NCI-H774 (cell line): ENCODE measurements around the gene SPOPL.

Source experiments
- DNase-seq: peaks from one replicate; lab custom pipeline; 2025; lab: John Stamatoyannopoulos, UW

Gene SPOPL

DNA sequence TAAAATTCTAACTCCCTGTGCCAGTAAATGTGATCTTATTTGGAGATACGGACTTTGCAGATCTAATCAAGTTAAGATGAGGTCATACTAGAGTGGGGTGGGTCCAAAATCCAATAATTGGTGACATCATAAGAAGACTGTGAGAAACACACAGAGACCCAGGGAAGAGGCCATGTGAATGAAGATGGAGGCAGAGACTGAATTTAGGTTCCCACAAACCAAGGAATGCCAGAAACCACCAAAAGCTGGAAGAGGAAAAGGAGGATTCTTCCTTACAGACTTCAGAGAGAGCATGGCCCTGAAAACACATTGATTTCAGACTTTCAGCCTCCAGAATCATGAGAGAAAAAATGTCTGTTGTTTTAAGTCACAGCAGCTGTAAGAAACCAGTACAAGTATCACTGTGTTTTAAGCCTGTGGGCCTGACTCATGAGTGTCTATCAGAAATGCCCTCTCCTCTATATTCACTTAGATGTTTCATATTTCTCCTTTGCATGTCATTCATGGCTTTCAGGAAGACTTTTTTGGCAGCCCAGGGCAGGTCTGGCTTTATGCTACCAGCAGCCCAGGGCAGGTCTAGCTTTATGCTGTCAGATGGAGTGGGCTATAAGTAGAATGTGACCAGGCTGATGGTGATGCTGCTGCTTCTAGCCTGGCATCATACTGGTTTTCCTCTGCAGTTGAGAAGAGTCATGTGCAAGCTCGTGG lies 100.0 kb downstream of the SPOPL start:
- DNase-seq = no peak

DNA sequence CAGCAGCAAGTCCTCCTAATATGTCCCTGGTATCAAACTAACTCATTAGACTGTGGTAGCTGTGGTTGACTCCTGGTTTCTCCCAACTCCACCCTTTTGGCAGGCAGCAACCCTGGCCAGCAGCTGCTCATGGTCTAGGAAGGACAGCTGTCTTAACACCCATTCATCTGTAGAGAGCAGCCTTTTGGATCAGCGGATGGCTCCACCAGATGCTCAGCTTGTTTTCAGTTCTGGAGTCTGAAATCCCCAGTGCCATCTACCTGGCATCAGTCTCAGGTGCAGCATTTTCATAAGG lies 100.5 kb downstream of the SPOPL start:
- DNase-seq = no peak

DNA sequence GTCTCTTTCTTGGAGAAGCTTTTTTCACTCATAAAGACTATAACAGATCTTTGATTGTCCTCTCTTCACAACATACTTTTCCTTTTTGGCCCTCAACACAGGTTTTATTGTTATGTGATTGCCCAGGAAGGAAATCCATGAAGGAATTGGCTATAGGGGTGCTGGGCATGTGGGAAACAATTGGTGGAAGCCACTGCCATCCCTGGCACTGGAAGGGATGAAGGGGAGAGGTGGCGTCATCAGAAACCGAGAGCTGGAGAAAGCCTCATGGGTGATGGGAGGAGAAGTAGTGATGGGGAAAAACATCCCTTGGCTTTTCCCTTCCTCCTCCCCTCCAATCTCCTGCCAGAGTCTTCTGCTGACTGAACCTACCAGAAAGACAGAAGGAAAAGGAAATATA lies 106.2 kb downstream of the SPOPL start:
- no peak for DNase-seq

DNA sequence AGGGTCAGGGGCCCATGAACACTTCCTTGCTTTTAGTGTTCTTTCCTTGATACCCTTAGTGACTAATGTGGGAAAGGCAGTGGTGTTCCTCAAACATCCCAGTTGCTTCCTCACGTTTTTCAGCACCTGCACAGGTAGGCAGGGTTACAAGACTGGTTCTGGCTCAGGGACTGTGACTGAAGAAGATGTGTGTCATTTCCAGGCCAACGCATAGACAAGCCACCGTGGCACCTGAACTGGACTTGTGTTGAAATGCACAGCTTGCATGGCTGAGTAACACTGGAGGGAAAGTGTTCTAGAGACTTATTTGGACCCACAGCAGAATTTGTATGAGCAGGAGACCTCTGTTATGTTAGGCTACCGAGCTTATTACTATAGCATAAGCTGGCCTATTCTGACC lies 107.9 kb downstream of the SPOPL start:
- no peak for DNase-seq

DNA sequence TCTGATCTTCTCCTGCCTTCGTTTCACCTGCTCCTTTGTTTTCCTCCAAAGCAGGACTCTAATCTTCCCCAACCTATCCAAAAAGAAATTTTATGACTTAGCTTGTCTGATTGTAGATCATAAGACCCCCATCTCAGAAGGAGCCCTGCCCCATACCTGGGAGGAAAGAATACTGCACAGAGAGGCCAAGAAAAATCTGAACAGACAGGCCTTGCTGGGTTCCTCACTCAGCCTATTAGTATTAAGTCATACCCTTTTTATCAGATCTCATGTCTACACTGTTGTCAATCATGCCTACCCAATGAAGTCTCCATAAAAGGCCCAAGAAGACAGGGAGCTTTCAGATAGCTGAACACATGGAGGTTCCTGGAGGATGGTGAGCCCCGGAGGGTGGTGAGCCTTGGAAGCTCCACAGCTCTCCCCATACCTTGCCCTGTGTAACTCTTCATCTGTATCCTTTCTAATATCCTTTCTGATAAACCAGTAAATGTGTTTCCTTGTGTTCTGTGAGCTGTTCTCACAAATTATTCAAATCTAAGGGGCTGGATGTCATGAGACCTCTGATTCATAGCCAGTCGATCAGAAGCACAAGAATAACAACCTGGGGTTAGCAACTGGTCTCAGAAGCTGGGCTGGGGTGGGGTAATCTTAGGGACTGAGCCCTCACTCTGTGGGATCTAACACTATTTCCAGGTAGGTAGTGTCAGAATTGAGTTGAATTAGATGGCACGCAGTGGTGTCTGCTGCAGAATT lies 108.8 kb downstream of the SPOPL start:
- no peak for DNase-seq

DNA sequence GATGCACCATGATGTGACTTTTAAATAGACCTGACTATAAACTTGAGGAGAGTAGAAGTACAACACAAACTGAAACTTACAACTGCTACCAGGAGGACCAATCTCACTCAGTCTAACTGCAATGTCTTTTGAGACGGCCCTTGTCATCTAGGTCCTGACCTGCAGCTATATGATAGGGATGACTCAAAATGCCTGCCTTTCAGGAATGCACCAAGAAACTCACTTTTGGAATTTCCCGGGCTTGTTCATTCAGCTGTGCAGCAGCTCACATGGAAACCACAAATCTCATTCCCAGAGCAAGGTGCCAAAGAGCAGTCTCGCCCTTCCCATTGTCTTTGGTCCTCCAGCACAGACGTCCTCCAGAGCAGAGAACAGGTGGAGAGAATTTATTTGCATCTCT lies 113.7 kb downstream of the SPOPL start:
- DNase-seq = no peak

DNA sequence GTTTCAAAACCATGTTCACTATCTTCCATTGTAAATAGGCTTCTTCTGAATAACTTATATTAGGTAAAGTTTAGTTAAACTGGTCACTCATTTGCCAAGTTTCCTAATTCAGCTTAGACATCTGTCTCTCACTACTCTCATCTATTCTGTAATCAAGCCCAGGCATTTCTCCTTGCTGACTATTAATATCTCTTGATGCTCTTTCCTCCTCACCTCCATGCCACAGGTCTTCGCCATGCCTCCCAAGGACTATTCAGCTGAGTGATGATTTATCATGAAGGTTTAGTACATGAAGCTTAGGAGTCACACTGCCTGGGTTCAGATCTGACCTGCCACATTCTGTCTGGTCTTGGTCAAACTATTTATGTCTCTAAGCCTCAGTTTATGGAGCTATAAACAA lies 115.5 kb downstream of the SPOPL start:
- DNase-seq = no peak

DNA sequence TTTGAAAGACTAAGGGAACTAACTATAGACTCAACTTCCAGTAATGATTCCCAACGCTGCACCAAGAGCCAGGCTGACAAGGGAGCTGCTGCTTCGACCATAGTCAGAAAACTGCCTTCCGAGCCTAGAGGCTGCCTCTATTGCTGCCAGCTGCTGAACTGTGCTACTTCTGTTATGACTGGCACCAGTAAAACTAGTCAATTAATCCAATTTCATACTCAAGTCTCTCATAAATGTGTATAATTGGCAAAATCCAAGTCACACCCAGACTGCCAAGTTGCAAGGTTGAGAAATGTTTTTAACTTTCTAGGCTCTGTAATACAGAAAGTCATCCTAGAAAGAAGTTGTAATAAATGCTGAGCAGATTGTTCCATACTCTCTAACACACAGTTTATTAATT lies 117.4 kb downstream of the SPOPL start:
- no peak for DNase-seq

DNA sequence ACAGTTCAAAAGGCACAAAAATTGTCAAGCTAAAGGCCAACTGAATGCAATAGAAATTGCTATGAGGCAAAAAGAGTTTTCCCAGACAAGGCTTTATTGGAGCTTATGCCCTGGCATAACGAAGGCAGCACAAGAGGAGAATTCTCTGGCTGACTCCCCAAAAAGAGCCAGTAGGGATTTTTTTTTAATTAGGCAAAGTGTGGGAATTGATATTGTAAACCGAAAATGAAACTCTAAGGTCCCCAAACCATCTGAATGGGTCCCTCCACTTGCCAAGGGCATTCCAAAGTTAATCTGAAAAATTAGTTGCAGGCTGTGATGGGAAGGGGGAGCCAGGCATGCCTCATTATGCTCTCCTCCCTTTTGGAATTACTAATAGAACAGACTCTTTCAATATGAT lies 118.9 kb downstream of the SPOPL start:
- DNase-seq = no peak

DNA sequence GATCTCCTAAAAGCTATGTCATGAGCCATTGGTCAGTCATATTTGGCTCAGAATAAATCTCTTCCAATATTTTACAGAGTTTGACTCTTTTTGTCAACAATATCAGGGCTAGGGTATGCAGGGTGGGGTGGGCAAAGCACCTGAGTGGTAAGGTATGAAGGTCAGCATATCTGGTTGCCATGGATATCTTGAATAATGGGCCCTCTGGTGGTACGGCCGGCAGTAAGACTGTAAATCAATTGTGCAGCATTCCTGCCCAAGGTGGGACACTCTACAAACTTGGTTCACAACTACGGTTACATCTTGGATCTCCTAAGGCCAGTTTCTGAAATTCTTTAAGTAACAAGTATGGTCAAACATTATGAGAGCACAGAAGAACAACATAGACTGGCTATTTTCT lies 119.6 kb downstream of the SPOPL start:
- DNase-seq = no peak

DNA sequence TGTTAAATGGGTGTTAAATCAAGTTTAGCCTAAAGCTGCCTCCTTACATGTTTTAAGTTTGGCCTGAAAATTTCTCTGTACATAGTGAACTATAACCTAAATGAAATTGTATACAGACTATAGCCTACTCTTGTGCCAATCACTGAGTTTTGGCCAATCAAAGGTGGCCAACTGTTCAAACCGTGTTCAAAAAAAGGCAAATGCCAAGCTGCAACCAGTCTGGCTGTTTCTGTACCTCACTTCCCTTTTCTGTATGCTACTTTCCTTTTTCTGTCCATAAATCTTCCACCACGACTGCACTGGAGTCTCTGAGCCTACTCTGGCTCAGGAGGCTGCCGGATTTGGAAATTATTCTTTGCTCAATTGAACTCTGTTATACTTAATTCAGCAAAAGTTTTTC lies 121.0 kb downstream of the SPOPL start:
- DNase-seq = no peak
